GM12873 (cell line): ENCODE measurements around the gene TEX38.

Source experiments
- TF ChIP-seq, protein P1 (sequence below): IDR thresholded peaks from 2 replicates; pipeline ENCODE4 v1.5.1; 2012; ENCODE audit warnings: low read depth, mild to moderate bottlenecking, moderate library complexity, low read length, control low read depth; ENCODE audit not compliant: insufficient read depth; ENCODE audit errors: missing control alignments

Gene TEX38

DNA sequence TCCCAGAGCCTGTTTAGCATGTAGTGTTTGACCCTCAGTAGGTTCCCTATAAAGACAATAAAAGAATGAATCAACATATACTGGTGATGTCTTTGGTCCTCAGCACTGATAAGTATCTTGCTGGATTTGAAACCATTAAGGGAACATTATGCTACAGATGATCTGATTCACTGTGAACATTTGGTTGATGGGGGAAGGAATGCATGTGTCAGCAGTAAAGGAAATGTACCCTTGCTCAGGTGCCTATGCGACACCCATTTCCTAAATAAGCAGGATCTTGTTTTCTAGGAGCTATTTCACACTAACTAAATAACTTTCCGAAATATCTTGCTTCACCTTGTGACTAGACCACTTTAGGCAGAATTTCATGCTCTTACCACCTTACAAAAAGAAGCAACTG, 13.0 kb downstream of the TEX38 start:
- TF ChIP-seq, protein P1, sequence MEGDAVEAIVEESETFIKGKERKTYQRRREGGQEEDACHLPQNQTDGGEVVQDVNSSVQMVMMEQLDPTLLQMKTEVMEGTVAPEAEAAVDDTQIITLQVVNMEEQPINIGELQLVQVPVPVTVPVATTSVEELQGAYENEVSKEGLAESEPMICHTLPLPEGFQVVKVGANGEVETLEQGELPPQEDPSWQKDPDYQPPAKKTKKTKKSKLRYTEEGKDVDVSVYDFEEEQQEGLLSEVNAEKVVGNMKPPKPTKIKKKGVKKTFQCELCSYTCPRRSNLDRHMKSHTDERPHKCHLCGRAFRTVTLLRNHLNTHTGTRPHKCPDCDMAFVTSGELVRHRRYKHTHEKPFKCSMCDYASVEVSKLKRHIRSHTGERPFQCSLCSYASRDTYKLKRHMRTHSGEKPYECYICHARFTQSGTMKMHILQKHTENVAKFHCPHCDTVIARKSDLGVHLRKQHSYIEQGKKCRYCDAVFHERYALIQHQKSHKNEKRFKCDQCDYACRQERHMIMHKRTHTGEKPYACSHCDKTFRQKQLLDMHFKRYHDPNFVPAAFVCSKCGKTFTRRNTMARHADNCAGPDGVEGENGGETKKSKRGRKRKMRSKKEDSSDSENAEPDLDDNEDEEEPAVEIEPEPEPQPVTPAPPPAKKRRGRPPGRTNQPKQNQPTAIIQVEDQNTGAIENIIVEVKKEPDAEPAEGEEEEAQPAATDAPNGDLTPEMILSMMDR, result no peak

DNA sequence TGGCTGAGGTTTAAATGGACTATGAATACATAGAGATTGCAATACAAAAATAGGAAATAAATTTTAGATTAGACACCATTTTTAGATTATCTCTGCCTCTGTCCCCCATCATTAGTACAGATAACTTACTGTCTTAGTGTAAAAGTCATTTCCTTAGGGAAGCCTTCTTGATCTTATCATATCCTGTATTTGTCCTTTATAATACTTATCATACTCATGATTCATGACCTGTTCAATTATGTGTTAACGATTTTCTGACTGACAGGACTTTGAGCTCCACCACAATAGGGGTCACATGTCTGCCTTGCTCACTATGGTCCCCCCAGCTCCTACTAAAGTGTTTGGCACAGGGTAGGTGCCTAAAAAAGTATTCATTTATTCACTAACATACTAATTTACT, 14.6 kb downstream of the TEX38 start:
- TF ChIP-seq, protein P1, result no peak

DNA sequence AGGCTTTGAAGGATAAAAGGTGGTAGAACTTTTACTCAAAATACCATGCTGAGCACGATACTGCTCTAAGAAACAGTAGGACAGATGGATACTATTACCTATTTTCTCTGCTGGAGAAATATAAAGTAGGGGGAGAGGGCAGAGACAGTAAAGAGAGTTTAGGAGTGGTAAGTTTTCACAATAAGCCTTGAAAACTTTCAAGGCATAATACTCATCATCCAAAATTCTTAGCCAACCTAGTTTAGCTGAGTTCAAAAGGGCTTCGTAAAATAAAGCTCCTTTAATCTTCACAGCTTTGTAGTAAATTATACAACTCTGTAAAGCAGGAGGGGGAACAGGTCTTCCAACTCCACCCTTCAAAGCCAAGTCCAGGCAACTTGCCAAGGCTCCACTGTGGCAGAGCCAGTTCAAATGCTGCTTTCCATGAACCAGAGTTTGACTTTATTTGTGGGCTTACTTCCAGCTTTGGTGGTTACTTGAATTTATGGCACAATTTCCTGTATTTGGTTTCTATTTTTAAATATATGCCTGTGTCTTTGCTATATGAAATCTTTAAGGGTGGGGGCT, 15.5 kb downstream of the TEX38 start:
- TF ChIP-seq, protein P1, result no peak

DNA sequence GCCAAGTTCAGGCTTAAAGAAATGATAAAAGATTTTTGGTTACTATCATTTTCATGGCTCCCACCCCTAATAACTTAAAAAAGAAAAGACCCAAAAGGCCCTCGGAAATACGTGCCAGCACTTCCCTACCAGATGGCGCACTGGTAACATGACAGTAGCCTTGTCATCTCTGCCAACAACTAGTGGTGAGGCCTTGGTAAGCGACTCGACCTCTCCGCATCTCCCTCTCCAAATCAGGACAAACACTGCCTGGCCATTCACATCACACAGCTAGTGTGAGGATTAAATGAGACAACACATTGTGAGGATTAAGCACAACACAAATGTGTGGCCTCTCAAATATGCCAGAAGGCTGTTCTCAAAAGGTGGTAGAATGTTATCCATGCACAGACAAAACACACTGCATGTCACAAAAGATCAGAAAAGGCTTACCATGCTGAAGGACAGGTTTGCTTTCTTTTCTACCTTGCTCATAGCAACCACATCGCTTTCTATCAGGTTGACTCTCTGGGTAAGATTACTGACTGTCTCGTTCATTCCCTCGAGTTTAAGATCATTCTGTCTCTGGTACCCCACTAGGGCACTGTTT, 16.4 kb downstream of the TEX38 start:
- TF ChIP-seq, protein P1, result no peak

DNA sequence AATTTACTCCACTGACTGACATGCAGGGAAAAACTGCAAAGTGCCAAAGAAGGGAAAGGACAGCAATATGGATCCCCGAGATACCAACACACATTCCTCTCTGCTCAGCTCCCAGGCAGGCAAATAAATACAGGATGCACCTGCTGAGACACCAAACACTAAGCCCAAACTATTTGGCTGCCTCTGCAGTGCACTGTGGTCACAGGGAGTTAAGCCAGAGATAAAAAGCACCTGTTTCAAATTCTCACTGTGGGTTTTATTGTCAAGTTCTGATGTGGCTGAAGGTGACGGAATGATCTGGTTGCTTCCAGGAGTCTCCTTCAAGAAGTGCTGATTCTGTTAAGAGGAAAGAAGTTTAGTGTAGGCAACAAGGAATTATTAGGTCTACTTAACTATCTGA, 17.7 kb downstream of the TEX38 start:
- TF ChIP-seq, protein P1, result no peak

DNA sequence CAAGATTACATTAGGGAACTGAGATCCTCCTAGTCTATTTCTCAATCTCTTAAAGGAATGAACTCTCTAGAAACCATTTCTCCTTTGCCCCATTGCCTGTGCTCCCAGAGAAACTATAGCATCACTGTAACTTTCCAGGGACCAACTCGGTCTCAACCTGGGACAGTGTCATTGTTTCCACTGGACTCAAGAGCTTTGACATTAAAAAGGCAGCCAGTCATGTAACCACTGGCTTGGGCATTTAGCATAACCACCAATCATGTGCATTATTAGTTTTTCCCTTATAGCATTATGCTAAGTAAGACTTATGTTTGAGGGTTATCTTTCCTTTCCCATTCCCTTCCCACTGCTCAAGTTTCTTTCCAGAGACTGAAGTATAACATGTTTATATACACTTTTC, 18.2 kb downstream of the TEX38 start:
- TF ChIP-seq, protein P1, result no peak

DNA sequence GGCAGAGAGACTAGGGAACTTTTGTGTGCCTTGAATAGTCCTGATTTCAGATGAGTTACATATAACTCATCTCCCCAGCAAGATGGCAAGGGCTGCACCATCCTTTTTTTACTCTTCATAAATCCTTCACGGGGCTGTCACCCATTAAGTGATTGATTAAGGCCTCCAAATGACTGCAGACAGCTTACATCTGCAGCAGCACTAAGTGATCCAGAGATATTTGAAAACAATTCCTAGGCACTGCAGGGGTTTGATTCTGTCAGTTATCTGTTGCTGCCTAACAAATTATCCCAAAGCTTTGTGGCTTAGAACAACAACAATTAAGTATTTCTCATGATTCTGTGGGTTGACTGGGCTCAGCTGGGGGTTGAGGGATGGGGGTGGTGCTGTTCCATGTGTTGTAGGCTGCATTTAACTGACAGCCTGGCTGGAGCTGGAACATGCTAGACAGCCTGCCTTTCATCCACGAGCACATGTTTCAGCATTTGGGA, 19.3 kb downstream of the TEX38 start:
- TF ChIP-seq, protein P1, result no peak
